Putamen (tissue), 1 donor: ENCODE results near the gene TMEM237.
"Not testable (repeated sequence)": the region's sequence is repeated elsewhere in the genome, so short reads cannot be mapped to it uniquely, and the experiment has no call there.

Experiments used
- DNase-seq: peaks from one replicate; pipeline ENCODE4 v3.0.0-alpha.2; 2016; ENCODE audit warnings: low spot score

Gene TMEM237, protein sequence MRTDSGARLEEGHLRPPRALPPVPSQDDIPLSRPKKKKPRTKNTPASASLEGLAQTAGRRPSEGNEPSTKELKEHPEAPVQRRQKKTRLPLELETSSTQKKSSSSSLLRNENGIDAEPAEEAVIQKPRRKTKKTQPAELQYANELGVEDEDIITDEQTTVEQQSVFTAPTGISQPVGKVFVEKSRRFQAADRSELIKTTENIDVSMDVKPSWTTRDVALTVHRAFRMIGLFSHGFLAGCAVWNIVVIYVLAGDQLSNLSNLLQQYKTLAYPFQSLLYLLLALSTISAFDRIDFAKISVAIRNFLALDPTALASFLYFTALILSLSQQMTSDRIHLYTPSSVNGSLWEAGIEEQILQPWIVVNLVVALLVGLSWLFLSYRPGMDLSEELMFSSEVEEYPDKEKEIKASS

DNA sequence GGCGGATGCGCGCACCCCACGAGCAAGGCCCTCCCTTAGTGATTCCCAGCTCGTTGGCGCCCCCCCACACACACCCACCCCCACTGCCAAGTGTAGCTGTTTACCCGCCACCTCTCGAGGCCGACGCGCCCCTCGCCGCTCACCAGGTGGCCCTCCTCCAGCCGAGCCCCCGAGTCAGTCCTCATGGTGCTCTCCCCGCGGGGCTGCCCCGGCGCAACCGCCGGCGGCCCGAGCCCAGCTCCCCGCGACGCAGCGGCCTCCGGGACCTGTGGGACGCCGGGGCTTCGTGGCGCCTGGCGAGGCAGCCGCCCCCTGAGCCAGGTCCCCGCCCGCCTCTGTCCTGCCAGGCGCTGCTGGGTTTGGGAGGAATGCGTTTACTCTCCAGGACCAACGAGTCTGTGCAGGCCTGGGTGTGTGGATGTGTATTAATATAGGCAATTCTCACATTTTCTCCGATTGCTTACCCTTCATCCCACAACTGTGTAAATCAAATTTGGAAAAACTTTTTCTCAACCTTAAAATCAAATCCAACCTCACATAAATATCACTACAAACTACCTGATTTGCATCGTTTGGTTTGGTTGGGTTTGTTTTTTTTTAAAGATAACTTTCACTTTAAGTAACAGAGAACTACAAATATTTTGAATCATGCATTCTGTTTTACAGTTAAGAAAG is at the start of gene TMEM237:
TSS of gene TMEM237 (minus strand) at position 288 of the 675 bp plus-strand sequence. CDS start at position 185, 103 bp downstream.
- DNase-seq, result no peak

DNA sequence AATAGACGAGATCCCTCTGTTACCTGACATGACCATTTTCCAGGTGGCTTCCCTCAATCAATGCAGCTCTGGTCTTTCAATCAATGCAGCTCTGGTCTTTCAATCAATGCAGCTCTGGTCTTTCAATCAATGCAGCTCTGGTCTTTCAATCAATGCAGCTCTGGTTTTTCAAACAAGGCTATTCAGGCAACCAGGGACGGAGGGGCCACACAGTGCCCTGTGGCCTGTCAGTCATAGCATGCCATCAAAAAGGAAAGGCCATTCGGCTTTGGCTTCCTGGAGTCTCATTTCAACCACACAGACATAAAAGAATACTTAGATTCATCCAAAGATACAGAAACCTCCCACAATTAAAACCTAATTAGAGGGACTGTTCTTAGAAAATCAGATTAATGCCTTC is 41.9 kb upstream of the TMEM237 start:
- no peak for DNase-seq

DNA sequence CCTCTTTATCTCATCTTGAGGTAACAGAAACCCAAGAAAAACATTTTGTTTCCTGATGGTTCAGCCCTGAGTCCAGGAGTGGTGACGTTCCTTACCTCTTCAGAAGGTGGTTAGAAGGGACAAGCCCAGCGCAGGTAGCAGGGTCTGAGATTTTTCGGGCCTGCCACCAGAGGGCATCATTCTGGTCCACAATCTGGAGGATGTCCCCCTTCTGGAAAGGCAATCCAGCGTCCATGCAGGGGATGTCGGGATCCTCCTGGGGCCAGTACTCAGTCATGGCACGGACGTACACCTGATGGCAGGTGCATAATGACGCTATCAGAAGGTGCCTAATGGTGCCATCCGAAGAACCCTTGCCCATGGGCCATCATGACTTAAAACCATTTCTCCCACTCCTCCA is 37.4 kb upstream of the TMEM237 start:
- no peak for DNase-seq

DNA sequence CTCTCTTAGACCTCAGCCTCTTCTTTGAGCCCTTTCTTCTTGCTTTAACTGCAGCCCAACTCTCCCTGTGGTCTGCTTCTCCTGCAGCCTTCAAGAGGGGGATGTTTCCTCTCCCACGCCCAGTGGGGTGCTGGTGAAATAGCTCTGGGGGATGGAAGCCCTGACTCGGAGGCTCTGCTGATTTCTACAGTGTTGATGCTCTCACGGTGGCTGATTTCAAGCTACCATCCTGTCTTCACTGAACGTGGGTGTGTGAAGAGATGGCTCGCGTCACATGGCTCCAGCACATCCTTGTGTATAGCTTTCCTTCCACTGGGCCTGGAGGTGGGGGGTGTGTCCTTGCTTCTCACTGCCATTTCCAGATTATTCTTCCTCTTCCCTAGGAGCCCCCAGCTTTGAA is 35.1 kb upstream of the TMEM237 start:
- DNase-seq, result no peak

DNA sequence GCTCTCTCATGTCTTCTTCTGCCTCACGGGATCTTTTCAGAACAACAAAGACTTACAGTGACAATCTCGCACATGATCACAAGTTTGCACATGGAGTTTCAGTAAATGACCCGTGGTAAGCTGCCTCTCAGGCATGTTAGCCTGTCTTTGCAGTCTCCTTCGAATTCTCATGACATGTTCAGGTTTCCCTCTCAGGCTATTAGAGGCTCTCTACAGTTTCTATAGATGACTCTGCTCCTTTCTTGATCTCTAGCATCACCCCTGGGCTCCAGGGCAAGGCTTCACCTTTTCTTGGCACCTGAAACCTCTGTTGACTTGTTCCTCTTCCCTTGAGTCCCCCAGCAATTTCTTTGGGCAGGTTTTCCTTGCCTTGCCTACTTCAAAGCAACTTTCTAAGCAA is 32.2 kb upstream of the TMEM237 start:
- no peak for DNase-seq

DNA sequence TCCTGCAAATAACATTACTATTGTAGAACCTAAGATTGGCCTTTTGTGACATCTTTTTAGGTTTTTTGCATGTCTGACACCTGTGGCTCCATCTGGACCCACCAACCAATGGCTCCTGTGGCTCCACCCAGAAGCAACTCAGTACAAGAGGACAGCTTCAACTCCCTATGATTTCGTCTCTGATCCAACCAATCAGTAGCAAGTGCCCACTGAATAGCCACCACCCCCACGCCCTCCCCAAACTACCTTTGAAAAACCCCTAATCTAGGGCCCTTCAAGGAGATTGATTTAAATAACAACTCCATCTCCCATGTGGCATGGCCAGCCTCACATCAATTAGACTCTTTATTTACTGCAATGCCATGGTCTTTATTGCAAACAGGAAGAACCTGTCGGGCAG is 31.5 kb upstream of the TMEM237 start:
- DNase-seq, result no peak

DNA sequence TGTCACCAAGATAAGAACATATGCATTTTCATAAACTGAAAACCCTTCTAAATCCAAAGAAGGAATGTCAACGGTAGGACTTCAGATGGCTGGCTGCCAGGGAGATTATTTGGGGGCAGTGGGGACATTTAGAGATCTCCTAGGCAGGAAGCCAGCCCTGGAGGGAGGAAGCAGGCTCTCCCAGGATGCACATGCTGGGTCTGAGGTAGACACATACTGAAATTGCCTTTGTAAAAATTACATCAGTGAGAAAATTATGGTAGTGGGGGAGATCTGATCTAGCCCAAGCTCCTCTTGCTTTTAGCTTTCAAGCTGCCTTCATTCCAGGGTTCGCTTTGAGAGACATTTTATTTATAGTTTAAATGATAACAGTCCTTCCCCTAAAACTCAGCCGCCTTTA is 31.0 kb upstream of the TMEM237 start:
- DNase-seq, result no peak

DNA sequence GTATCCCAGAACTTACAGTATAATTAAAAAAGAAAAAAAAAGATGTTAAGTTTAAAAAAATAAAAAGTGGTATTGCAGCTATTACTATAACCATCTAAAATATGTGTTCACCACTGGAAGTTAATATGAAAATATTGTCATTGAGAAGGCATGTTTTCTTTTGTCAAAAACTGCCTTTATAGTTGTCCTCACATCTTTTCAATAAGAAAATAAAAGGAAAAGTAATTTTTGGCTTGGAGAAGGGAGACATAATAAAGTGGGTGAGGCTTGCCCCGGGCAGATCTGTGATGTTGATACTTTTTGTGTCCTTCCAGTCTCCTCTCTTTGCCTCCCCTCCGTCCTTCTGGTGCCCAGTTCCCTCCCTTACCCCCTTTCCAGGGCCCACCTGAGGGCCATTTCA is 30.2 kb upstream of the TMEM237 start:
- no peak for DNase-seq

DNA sequence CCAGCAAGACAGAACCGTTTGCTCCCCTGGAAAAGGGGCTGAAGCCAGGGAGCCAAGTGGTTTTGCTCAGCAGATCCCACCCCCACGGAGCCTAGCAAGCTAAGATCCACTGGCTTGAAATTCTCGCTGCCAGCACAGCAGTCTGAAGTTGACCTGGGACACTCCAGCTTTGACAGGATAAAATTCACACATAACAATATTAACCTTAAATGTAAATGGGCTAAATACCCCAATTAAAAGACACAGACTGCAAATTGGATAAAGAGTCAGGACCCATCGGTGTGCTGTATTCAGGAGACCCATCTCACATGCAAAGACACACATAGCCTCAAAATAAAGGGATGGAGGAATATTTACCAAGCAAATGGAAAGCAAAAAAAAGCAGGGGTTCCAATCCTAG is 27.9 kb upstream of the TMEM237 start:
- not testable (repeated sequence) for DNase-seq

DNA sequence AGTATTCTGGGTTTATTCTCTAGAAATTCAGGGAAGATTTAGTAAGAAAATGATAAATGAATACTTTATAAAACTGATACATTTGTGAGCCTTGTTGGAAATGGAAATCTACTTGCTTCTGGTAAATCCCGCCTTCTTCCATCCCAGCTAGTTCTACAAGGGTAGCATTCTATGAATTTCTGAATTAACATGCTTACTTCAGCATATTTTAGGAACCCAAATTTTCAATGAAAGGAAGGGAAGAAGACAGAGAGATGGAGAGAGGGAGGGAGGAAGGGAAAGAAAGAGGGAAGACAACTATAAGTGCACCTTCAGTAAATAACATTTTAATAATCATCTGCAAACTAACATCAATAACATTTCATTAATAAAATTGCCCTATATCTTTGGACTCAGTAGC is 26.6 kb upstream of the TMEM237 start:
- no peak for DNase-seq

DNA sequence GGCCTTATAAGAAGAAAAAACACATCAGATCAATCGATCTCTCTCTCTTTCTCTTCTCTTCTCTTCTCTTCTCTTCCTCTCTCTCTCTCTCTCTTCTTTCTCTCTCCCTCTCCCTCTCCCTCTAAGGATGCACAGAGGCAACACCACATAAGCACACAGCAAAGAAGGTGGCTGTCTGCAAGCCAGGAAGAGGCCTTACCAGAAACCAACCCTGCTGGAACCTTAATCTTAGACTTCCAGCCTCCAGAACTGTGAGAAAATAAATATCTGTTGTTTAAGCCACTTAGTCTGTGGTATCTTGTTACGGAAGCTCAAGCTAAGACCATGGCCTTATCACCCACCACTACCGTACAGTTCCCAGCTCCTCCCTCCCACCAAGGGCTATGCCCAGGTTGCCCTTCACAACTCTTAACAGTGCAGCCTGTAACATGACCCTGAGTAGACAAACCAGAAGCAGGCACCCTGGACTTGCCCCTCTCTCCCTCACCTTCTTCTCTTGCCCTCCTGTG is 25.2 kb upstream of the TMEM237 start:
- DNase-seq, result no peak

DNA sequence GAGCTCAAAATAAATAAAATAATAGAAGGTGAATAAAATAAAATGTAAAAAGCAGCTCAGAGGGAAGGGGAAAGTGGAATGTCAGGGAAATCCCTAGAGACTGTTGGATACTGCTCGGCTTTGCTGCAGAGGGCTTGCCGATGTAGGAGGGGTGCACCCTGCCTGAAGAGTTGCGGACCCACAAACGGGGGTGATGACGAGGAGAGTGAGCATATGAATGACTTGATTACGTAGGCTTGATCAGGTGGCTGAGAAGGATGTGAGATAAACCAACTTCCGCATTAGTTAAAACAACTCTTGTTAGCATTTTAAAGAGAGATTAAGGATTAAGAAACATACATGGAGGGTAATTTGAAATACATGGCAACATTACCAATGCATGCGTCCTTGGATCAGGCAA is 21.0 kb upstream of the TMEM237 start:
- DNase-seq, result no peak

DNA sequence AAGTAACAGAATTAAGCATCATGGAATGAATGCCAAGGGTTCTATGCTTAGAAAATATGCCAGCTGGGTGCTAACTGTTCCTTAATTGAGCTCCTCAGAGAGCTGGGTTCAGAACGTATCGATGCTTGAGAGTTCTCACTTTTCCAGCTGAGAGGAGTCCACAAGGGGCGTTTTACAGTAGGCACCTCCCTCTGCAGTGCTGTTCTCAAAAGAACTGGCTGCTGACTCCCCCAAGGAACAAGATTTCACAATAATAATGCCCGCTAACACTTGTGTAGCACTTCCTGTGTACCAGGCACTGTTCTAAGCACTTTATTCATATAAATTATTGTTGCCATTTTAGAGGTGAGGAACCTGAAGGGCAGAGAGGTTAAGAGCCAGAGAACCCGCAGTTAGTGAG is 18.1 kb upstream of the TMEM237 start:
- DNase-seq, result no peak

DNA sequence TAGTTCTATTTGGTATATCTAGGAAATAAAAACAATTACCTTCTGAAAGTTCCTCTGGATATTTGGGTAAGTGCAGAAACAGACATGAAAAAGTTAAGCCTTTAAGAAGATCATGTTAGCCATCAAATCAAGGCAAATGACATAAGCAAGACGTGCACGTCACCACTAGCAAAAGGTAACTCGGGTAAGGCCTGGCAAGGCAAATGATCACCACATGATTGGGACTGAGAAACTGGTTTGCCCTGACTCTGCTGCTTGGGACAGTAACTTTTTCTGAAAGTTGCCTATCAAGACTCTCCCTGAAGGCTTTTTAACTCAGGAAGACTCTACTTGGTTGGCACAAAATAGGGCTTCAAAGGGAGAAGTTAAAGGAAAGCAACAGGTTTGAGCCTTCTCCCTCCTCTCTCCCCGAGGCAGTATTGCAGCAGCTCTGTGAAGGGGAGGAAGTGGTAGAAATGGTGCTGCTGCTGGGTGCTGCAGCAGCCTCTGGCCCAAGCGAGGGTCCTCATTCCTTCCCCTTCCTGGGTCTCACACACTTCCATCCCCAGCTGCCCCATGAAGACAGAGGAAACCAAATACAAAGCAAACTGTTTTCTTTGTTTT is 17.1 kb upstream of the TMEM237 start:
- DNase-seq, result no peak

DNA sequence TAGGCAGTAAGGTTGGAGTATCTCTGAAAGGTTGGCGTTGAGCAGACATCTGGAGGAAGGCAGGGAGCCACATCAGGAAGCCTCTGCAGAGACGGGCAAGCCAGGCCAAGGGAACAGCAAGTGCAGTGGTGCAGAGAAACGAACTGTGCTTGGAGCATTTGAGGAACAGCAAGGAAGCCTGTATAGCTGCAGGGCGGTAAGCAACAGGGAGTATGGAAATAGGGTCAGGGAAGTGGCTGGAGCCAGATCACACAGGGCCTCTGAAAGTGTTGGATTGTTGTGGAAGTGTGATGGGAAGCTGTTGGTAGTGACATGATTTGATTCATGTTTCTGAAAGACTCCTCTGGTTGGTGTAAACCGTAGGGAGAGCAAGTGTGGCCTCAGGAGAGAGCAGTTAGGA is 13.4 kb upstream of the TMEM237 start:
- no peak for DNase-seq

DNA sequence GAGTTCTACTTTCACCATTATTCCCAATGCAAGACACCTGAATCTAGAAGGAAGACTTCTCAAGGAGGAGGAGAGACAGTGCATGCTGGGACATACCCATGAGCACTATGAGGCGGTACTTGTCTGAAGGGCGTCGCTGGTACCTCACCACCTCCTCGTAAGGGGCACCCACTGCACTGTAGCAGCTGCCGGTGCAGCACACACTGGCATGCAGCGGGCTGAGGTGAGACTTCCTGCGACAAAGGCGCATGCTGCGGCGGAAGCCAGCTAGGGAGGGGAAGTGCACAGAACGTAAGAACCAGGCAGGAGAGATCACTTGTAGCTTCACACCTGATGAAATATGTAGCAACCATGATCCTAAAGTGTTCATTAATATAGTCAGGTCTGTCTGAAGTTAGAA is 12.8 kb upstream of the TMEM237 start:
- no peak for DNase-seq

DNA sequence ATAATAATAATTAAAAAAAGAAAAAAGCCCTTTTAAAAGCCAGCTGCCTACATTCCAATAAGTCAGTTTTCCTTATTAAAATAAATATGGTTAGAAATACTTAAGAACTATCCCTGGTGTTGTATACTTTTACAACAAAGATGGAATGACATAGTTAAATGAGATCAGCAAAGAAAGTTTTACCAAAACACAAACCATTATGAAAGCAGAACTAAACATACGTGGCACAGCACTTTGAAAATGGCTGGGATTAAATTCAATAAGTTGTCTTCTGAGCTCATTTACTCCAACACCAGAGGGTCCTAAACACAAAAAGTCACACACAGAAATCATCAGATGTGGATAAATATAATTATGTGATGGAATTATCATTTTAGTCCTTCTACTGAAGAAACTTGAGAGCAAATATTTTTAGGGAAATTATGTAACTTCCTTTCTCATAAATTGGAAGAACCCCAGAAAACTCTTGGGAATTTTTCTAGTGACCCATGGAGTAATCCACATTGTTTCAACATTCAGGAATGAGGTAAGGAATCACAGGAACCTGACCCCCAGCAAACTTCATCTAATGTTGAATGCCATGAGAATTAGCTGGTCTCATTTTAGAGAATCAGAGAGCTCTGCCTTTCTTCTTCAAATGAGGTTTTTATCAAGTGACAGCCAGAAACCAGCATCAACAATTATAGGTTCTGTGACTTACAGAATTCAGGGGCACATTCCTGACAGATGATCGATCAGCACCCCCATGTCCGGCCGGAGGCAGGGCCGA is 11.5 kb upstream of the TMEM237 start:
- DNase-seq, result no peak

DNA sequence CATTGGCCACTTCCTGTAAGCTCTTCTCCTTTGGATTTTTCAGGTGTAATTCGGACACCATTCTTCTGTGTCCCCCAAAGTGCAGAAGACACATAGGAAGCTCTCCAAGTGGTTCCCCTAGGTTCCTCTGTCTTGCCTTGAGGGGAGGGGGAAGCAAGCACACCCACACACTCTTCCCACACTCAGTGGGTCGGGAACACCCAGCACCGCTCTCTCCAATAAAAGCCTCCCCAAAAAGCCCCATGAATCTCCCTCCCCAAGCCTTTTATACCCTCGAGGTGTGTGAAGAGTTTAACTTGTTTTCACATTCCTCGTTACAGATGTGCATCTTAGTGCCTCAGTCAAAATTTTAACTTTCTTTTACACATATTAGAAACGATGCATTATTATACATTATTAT is 9.9 kb upstream of the TMEM237 start:
- DNase-seq, result no peak

DNA sequence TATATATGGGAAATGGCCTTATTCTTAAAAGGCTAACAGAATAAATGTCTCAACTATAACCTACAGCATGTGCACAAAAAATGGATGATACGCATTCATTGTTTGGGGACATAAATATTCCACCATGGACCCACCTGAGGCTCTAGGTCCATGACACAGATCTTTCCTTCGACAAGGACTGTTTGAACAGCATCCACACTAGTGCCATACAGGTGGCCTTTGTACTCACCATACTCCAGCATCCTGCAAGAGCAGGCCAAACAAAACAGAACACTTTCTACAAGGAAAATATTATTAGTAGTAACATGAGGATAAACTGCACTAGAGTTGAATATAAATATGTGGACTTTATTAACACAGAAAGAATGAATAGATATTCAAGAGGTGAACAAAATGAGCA is 6.1 kb upstream of the TMEM237 start:
- no peak for DNase-seq

DNA sequence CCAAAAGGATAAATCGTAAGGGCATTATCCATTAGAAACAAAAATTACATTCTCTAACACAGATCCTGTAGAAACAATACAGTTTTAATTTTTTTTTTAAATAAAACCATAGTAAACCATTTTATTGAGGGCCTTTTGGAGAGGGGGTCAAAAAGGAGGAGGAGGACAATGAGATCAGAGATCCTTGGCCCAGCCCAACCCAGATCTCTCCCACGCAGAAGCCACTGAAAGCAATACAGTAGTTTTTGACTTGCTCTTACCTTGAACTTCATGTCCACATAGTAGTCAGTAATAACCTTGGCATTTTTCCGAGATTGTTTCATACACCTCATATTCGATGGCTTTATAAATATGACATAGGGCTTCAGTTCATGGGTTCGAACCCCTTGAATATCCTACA is 4.1 kb upstream of the TMEM237 start:
- DNase-seq, result no peak

DNA sequence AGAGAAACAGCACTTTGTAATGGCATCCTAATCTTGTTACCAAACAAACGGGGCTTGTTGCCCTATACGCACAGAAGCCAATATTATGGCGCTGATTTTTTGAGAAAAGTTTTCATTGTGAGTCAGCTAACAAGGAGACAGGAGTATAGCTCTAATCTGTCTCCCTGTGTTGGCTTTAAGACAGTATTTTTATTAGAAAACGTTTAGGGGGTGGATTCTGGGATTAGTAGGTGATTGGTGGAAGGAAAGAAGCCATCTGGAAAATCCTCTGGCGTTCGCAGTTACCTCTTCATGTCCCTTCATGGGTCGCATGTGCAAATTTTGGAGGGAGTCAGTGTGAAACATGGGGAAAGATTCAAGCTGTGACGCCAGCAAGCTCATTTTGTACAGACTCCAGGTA is 698 bp upstream of the TMEM237 start:
- peak; percentile 18 for DNase-seq

DNA sequence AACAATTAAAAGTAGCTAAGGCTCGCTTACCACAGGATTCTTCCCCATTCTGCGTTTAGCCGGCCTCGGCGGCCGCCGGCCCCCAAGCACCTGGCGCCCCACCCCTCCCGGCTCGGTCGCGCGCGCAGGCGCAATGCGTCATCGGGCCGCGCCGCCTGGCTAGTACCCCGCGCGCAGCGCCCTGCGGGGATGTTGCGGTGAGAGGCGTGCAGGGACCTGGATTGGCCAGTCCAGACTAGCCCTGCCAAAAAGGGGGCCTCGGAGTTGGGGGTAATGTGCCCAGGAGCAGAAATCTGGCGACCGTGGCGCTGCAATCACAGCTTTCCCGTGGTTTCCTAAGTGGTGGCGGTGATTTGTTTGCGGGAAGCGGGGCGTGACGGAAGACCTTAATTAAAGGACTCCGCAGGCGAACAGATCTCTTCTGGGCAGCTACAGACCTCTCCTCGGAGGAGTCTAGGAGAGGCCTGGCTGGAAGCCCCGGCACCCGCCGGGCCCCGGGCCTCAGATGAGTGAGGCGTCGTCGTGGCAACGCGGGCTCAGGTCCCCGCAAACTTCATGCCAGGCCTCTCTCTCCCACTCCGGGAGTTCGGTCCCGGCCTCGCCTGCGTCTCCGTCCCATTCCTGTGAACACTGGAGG is 606 bp downstream of the TMEM237 start:
- DNase-seq, result peak; percentile 70
